OCI-LY1 (cell line): ENCODE results near the gene ZBTB22.

ENCODE experiments used
- H2AFZ ChIP-seq: fragments of 200-600 bp; sonication (generic), shearing (Covaris generic); 2 replicates; pipeline ENCODE4 v1.6.0; 2014; ENCODE audit warnings: antibody characterized with exemption, mild to moderate bottlenecking, low read length
- H3F3A ChIP-seq: fragments of 200-600 bp; sonication (generic), shearing (Covaris generic); 2 replicates; pipeline ENCODE4 v1.6.0; 2014; ENCODE audit warnings: mild to moderate bottlenecking, antibody characterized with exemption, low read length, moderate library complexity; ENCODE audit not compliant: insufficient read depth
- H3K27ac ChIP-seq: fragments of 200-600 bp; sonication (generic); 2 replicates; pipeline ENCODE4 v1.5.1; 2014; ENCODE audit warnings: low read length, mixed run types, mild to moderate bottlenecking, low read depth; ENCODE audit not compliant: poor library complexity, severe bottlenecking
- H3K27me3 ChIP-seq: fragments of 200-600 bp; sonication (generic); 2 replicates; pipeline ENCODE4 v1.6.0; 2014; ENCODE audit warnings: antibody characterized with exemption, mild to moderate bottlenecking, low read length, moderate library complexity; ENCODE audit not compliant: insufficient read depth
- H3K36me3 ChIP-seq: fragments of 200-600 bp; sonication (generic); 2 replicates; pipeline ENCODE4 v1.6.1; 2014; ENCODE audit warnings: mild to moderate bottlenecking, antibody characterized with exemption, low read length, moderate library complexity, mixed read lengths; ENCODE audit not compliant: insufficient read depth
- H3K4me1 ChIP-seq: fragments of 200-600 bp; sonication (generic); 2 replicates; pipeline ENCODE4 v1.5.1; 2014; ENCODE audit warnings: mild to moderate bottlenecking, low read length, moderate library complexity; ENCODE audit not compliant: insufficient read depth, severe bottlenecking
- H3K4me2 ChIP-seq: fragments of 200-600 bp; sonication (generic), shearing (Covaris generic); 2 replicates; pipeline ENCODE4 v1.6.1; 2014; ENCODE audit warnings: low read length
- H3K4me3 ChIP-seq: fragments of 200-600 bp; sonication (generic); 2 replicates; pipeline ENCODE4 v1.5.1; 2014; ENCODE audit warnings: low read length, low read depth, mild to moderate bottlenecking, mixed read lengths; ENCODE audit not compliant: poor library complexity, severe bottlenecking
- H3K79me2 ChIP-seq: fragments of 200-600 bp; shearing (Covaris generic); 2 replicates; pipeline ENCODE4 v1.6.1; 2016; ENCODE audit warnings: mixed run types, low read length, mixed read lengths; ENCODE audit not compliant: insufficient read depth
- H3K9ac ChIP-seq: fragments of 200-600 bp; sonication (generic), shearing (Covaris generic); 2 replicates; pipeline ENCODE4 v1.6.1; 2014; ENCODE audit warnings: mild to moderate bottlenecking, low read length, mixed read lengths
- H3K9me2 ChIP-seq: fragments of 200-600 bp; sonication (generic), shearing (Covaris generic); 2 replicates; pipeline ENCODE4 v1.6.1; 2014; ENCODE audit warnings: low read depth, mild to moderate bottlenecking, low read length, mixed read lengths
- H3K9me3 ChIP-seq: fragments of 200-600 bp; shearing (Covaris generic); 2 replicates; pipeline ENCODE4 v1.6.1; 2014; ENCODE audit warnings: low read length, mixed read lengths
- H4K20me1 ChIP-seq: fragments of 200-600 bp; sonication (generic), shearing (Covaris generic); 2 replicates; pipeline ENCODE4 v1.6.0; 2016; ENCODE audit warnings: mild to moderate bottlenecking, low read length; ENCODE audit not compliant: insufficient read depth
- EZH2 ChIP-seq: fragments of 200-600 bp; sonication (generic), shearing (Covaris generic); IDR thresholded peaks from 2 replicates; pipeline ENCODE4 v1.8.0; 2017; ENCODE audit warnings: borderline replicate concordance, mixed run types, mild to moderate bottlenecking, antibody characterized with exemption, low read length, moderate library complexity, mixed read lengths
- TF ChIP-seq, protein P1 (sequence below): fragments of 200-600 bp; sonication (generic), shearing (Covaris generic); IDR thresholded peaks from 2 replicates; pipeline ENCODE4 v1.5.1; 2017; ENCODE audit warnings: mild to moderate bottlenecking, antibody characterized with exemption, low read length, moderate library complexity, mixed read lengths

Gene ZBTB22

DNA sequence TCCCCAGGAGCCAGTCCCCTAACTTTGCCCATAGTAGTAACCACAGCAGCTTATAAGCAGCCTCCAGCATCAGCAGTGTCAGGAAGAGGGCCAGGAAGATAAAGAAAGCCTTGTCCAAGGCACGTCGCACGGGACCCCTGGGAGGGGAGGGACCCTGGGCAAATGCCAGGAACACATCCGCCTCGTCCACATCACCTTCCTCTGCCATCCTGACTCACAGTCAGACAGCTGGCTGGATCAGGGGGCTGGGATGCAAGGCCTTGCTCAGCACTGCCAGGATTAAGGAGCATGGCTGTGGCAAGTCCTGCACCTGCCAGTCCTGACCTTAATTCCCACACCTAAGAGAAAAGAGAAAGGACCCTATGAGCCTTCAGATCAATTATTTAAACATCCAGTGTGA lies 11.5 kb upstream of the ZBTB22 start:
- Histone ChIP-seq H4K20me1 (no peaks in the 10 kb centered on the region), H2AFZ (no peak overlapping the region), H3K4me2 (no peak overlapping the region), H3K9ac (no peak overlapping the region), H3F3A (peaks cover under 1% of the 10 kb centered on the region; the same call in 1 of the 2 replicates), H3K9me3 (no peaks in the 10 kb centered on the region), H3K4me1 (peaks cover 27% of the 10 kb centered on the region), H3K9me2 (no peaks in the 10 kb centered on the region), H3K4me3 (no peak overlapping the region), H3K27ac (no peak overlapping the region), H3K79me2 (no peaks in the 10 kb centered on the region), H3K36me3 (no peaks in the 10 kb centered on the region), H3K27me3 (no peaks in the 10 kb centered on the region)
- TF ChIP-seq EZH2: no peak
- TF ChIP-seq, protein P1, sequence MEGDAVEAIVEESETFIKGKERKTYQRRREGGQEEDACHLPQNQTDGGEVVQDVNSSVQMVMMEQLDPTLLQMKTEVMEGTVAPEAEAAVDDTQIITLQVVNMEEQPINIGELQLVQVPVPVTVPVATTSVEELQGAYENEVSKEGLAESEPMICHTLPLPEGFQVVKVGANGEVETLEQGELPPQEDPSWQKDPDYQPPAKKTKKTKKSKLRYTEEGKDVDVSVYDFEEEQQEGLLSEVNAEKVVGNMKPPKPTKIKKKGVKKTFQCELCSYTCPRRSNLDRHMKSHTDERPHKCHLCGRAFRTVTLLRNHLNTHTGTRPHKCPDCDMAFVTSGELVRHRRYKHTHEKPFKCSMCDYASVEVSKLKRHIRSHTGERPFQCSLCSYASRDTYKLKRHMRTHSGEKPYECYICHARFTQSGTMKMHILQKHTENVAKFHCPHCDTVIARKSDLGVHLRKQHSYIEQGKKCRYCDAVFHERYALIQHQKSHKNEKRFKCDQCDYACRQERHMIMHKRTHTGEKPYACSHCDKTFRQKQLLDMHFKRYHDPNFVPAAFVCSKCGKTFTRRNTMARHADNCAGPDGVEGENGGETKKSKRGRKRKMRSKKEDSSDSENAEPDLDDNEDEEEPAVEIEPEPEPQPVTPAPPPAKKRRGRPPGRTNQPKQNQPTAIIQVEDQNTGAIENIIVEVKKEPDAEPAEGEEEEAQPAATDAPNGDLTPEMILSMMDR: no peak

DNA sequence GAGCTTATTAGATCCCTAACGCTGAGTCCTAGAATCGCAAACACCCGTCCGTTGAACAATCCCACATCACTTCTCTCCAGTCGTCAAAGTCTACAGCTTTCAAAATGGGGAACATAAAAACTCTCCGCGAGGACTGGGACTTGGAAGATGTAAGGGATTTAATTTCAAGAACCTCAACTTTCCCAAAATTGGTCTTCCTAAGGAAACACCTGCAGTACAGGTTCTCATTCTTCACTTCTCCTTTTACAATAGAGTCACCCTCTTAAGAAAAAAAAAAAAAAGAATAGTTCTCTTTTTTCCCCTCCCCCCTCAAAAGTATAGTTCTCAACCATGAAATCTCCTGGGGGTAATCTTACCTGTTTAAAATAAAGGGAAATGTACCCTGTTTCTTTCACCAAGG lies 6.6 kb upstream of the ZBTB22 start:
- Histone ChIP-seq H3K36me3 (peaks cover 24% of the 10 kb centered on the region), H3K9ac (peak overlapping the region; percentile 79), H3K4me3 (peak overlapping the region; percentile 83), H3K79me2 (peaks cover 10% of the 10 kb centered on the region; the same call in 1 of the 2 replicates), H2AFZ (no peak overlapping the region), H3K9me3 (no peaks in the 10 kb centered on the region), H3K4me2 (peak overlapping the region; percentile 96), H3K27me3 (no peaks in the 10 kb centered on the region), H3K4me1 (peaks cover 54% of the 10 kb centered on the region), H4K20me1 (no peaks in the 10 kb centered on the region), H3F3A (peaks cover 4% of the 10 kb centered on the region; the same call in 1 of the 2 replicates), H3K9me2 (no peaks in the 10 kb centered on the region), H3K27ac (peak overlapping the region; percentile 97)
- TF ChIP-seq EZH2: no peak
- TF ChIP-seq, protein P1: no peak

DNA sequence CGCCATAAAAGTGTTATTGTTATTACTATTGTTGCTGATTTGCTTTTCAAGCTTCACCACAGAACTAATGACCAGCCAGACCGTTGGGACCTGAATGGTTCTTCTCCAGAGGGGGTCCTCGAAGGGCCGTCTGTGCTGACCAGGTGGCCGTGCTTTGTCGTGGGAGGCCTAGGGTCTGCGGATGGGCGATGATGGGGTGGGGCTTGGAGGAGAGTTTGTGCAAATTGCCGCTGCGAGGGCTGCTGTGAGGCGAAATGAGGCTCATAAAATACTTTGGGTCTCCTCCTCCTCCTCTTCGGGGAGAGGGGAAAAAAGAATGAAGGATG lies 6.0 kb upstream of the ZBTB22 start:
- Histone ChIP-seq H3K4me3 (peak overlapping the region; percentile 83), H3F3A (peaks cover 6% of the 10 kb centered on the region; the same call in 1 of the 2 replicates), H3K9me2 (no peaks in the 10 kb centered on the region), H3K9ac (peak overlapping the region; percentile 79), H3K27me3 (no peaks in the 10 kb centered on the region), H4K20me1 (no peaks in the 10 kb centered on the region), H3K4me2 (peak overlapping the region; percentile 96), H3K4me1 (peaks cover 60% of the 10 kb centered on the region), H3K9me3 (no peaks in the 10 kb centered on the region), H3K79me2 (peaks cover 10% of the 10 kb centered on the region; the same call in 1 of the 2 replicates), H2AFZ (no peak overlapping the region), H3K27ac (peak overlapping the region; percentile 97), H3K36me3 (peaks cover 29% of the 10 kb centered on the region)
- no peak for TF ChIP-seq EZH2
- TF ChIP-seq, protein P1: no peak
